ENCODE data around the gene PDGFC. TPM values are rescaled to one million over a fixed set of nuclear protein-coding genes. Genes with fewer than 3 reads are reported as not detected.

The PDGFC gene
- total and polyA plus RNA-seq, 2 of the 13 experiments (the other 11 are each of a cell fraction or from before 2014, with no cell fraction given), result 4.6 to 9.1 TPM

- TF ChIP-seq ZNF7 (CRISPR knock-in tag; IDR thresholded peaks at IDR 0.05) (peak; percentile 87), SOX6 (IDR thresholded peaks at IDR 0.05) (no peak), SOX6 (CRISPR knock-in tag; IDR thresholded peaks at IDR 0.05) (peak; percentile 18; the same call in 1 of the 2 replicates), ZNF318 (CRISPR knock-in tag; IDR thresholded peaks at IDR 0.05) (no peak), PRDM4 (CRISPR knock-in tag; IDR thresholded peaks at IDR 0.05; ENCODE audit: borderline replicate concordance) (no peak), NR2F6 (IDR thresholded peaks at IDR 0.05) (peak; percentile 48; the same call in 1 of the 2 replicates), NR2F6 (CRISPR knock-in tag; IDR thresholded peaks at IDR 0.05) (peak; percentile 55; the same call in 1 of the 2 replicates), RXRB (CRISPR knock-in tag; IDR thresholded peaks at IDR 0.05; ENCODE audit: borderline replicate concordance) (peak; percentile 46; the same call in 1 of the 2 replicates), PAXIP1 (CRISPR knock-in tag; conservative IDR thresholded peaks at IDR 0.05) (peak; percentile 39; the same call in 1 of the 2 replicates), RXRA (CRISPR knock-in tag; IDR thresholded peaks at IDR 0.05) (no peak), TRAFD1 (CRISPR knock-in tag; IDR thresholded peaks at IDR 0.05; ENCODE audit: borderline replicate concordance) (no peak), ZKSCAN1 (IDR thresholded peaks at IDR 0.05; ENCODE audit: low read length) (no peak), ZNF644 (CRISPR knock-in tag; IDR thresholded peaks at IDR 0.05; ENCODE audit: low read depth) (peak; percentile 50), GATAD2A (CRISPR knock-in tag; IDR thresholded peaks at IDR 0.05) (peak; percentile 74)
Observed at GRCh38 chr4:156779774-156780173, 191.8 kb downstream of the PDGFC start (continued).

Measured in HepG2 (cell line).